Coronary artery (tissue), 2 donors: ENCODE data around the gene PCMTD2.

ENCODE experiments used
- DNase-seq: peaks from one replicate; pipeline ENCODE4 v3.0.0-alpha.2; 2017; ENCODE audit warnings: low spot score
- H3K27ac ChIP-seq, 2 donors: fragments of 200-600 bp; sonication (generic); one replicate each; pipeline ENCODE4 v1.5.1; 2016 to 2019
- H3K4me3 ChIP-seq: fragments of 200-600 bp; sonication (generic); 2 replicates; pipeline ENCODE4 v1.5.1; 2016; ENCODE audit warnings: mild to moderate bottlenecking, moderate library complexity
- CTCF ChIP-seq: fragments of 200-600 bp; sonication (generic); IDR thresholded peaks from one replicate; pipeline ENCODE4 v1.5.1; 2019; ENCODE audit warnings: antibody characterized with exemption

PCMTD2 gene

DNA sequence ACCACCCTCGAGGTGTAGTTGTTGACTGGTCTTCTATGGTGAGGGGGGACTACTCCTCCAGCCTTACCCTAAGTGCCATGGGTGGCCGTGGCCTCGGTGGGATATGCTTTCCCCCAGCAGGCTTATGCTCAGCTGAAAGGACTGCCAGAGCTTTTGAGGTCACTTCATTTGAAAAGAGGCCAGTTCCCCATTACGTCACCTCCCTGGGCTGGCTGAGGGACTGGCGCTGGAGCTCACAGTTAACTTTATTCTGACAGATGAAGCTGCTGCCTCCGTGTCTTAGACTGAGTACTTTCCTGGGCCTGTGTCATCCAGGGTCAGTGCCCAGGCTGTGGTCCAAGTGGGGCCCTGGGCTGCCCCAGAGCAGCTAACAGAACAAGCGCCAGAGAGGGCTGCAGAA, 42.8 kb upstream of the PCMTD2 start:
- H3K4me3 ChIP-seq, result no peak overlapping the region
- H3K27ac ChIP-seq, result no peak overlapping the region
- TF ChIP-seq CTCF, result no peak
- no peak for DNase-seq

DNA sequence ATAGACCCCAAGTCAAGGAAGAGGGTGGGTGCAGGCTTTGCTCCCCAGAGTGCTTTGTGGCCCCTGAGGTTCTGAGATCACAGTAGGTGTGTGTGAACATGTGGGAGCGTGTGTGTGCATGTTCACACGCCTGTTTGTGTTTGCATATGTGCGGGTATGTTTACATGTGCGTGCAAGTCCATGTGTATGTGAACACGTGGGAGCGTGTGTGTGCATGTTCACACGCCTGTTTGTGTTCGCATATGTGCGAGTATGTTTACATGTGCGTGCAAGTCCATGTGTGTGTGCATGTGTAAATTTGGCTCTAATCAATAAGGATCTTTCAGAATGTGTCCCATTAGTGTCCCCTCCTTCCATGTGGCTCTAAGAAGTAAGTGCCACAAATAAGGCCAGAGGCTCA, 41.4 kb upstream of the PCMTD2 start:
- no peak overlapping the region for H3K4me3 ChIP-seq
- TF ChIP-seq CTCF, result no peak
- H3K27ac ChIP-seq, result no peak overlapping the region
- no peak for DNase-seq

DNA sequence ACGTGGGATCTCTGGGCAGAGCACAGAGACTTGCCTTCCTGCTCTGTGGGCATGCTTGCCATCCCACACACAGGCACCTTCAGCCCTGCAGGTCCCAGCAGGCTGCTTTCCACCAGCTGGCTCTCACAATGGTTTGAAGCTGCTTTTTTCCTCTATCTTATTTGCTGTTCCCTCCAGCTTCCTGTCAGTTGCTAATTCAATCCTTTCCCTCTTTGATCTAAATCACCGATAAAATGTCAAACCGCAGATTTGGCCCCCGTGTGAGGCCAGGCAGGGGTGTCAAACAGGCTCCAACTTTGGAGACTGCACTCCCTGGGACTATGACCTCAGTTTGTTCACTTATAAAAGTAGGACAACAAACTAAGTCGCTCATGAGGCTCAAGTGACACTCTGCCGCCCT, 40.6 kb upstream of the PCMTD2 start:
- no peak for DNase-seq
- no peak overlapping the region for H3K4me3 ChIP-seq
- H3K27ac ChIP-seq, result no peak overlapping the region
- TF ChIP-seq CTCF, result no peak

- no peak for DNase-seq
- H3K4me3 ChIP-seq, result no peak overlapping the region
- TF ChIP-seq CTCF, result no peak
- H3K27ac ChIP-seq, result no peak overlapping the region
These were observed 39.5 kb upstream of the PCMTD2 start for GRCh38 chr20:64216036-64216435.

DNA sequence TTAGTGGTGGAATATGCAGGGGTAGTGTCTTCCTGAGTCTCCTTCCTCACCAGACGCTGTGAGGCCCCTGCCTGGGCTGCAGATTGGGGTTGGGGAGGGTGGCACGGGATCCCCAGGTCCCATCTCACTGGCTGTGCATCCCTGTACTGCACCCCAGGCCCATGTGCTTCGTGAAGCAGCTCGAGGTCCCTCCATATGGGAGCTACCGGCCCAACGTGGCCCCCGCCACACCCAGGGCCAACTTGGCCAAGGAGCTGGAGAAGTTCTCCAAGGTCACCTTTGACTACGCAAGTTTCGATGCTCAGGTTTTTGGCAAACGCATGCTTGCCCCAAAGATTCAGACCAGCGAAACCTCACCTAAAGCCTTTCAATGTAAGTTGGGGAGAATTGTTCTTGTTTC, 38.6 kb upstream of the PCMTD2 start:
- H3K4me3 ChIP-seq, result no peak overlapping the region
- TF ChIP-seq CTCF, result no peak
- no peak overlapping the region for H3K27ac ChIP-seq
- DNase-seq, result no peak

DNA sequence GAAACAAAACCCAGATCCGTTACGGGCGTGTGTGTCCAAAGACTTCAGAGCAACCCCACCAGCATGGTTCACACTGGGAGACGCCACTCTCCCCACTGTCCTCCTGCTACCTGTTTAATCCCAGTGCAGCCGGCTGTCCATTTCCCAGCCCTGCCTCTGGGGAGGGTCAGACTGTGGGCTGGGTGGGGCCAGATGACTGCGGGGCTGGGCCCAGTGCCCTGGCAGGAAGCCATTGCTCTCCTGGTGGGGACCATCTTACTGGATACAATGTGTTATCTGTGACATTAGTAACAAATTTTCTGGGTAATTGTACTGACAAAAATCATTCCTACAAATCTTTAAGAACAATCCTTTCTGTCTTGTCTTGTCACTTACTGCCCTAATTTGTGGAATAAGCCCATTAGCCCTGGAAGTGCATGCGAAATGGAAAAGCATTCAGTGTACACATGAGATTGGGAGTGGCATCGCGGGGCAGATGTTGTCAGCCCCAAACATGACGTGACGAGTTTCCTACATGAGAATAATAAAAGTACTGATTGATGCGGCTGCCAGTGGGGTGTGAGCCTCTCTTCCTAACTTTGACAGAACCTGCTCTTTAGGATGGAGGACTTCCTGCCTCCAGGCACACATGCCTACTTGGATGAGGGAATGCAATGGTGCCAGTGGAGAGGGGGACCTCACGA, 37.9 kb upstream of the PCMTD2 start:
- TF ChIP-seq CTCF, result no peak
- Histone ChIP-seq H3K27ac (no peak overlapping the region), H3K4me3 (no peak overlapping the region)
- DNase-seq, result no peak

- Histone ChIP-seq H3K27ac (no peak overlapping the region), H3K4me3 (no peak overlapping the region)
- no peak for TF ChIP-seq CTCF
- DNase-seq, result no peak
These were observed 36.3 kb upstream of the PCMTD2 start for GRCh38 chr20:64219202-64219601.
